ENCODE data around the gene GPR183. TPM values are rescaled to one million over a fixed set of nuclear protein-coding genes. Genes with fewer than 3 reads are reported as not detected.
"Not testable (repeated sequence)": the region's sequence is repeated elsewhere in the genome, so short reads cannot be mapped to it uniquely, and the experiment has no call there.

Gene GPR183
- polyA plus RNA-seq, 1 experiment: 0.31 TPM

GRCh38 chr13:99251921-99252320 lies 55.3 kb downstream of the GPR183 start:
- H3K27me3 ChIP-seq (ENCODE audit: control insufficient read depth, insufficient read depth, low read length): no peaks in the 10 kb centered on the region
- H3K36me3 ChIP-seq (ENCODE audit: control insufficient read depth, insufficient read depth, low read length): peaks cover 1% of the 10 kb centered on the region; the same call in 1 of the 2 replicates
- ChIA-PET POLR2A (no interaction called here), CTCF (interaction anchor here (0.7 to 2.0 kb wide), 3 partner anchors 14 to 185 kb away, joined by 4 read pairs; no protein-coding TSS in a partner anchor)
- H3K4me3 ChIP-seq (ENCODE audit: low read depth, low read length): no peak overlapping the region
- no peak for TF ChIP-seq CTCF (IDR thresholded peaks at IDR 0.05; ENCODE audit: insufficient read depth, low read depth, low read length)
- DNase-seq (ENCODE audit: low read depth): no peak

GRCh38 chr13:99250982-99251825 lies 56.0 kb downstream of the GPR183 start:
- CTCF ChIA-PET: interaction anchor here (0.7 to 2.0 kb wide), 3 partner anchors 15 to 185 kb away, joined by 4 read pairs; no protein-coding TSS in a partner anchor
- H3K4me3 ChIP-seq (ENCODE audit: low read depth, low read length): no peak overlapping the region
- DNase-seq (ENCODE audit: low read depth): no peak
- POLR2A ChIA-PET: no interaction called here
- no peaks in the 10 kb centered on the region for H3K27me3 ChIP-seq (ENCODE audit: control insufficient read depth, insufficient read depth, low read length)
- no peak for TF ChIP-seq CTCF (IDR thresholded peaks at IDR 0.05; ENCODE audit: insufficient read depth, low read depth, low read length)
- peaks cover 1% of the 10 kb centered on the region; the same call in 1 of the 2 replicates for H3K36me3 ChIP-seq (ENCODE audit: control insufficient read depth, insufficient read depth, low read length)

- POLR2A ChIA-PET: not testable (repeated sequence)
Observed at GRCh38 chr13:99249606-99250005, 57.6 kb downstream of the GPR183 start.

GRCh38 chr13:99249178-99249577 lies 58.0 kb downstream of the GPR183 start:
- POLR2A ChIA-PET; H3K27me3 ChIP-seq (ENCODE audit: control insufficient read depth, insufficient read depth, low read length); H3K36me3 ChIP-seq (ENCODE audit: control insufficient read depth, insufficient read depth, low read length); H3K4me3 ChIP-seq (ENCODE audit: low read depth, low read length); DNase-seq (ENCODE audit: low read depth): not testable (repeated sequence)
- CTCF ChIA-PET: interaction anchor here (0.7 kb wide), 2 partner anchors 45 to 46 kb away, joined by 3 read pairs; no protein-coding TSS in a partner anchor

More at GRCh38 chr13:99249606-99250005, 57.6 kb downstream of the GPR183 start:
- CTCF ChIA-PET: interaction anchor here (0.7 kb wide), 2 partner anchors 45 to 46 kb away, joined by 3 read pairs; no protein-coding TSS in a partner anchor
- not testable (repeated sequence) for H3K27me3 ChIP-seq (ENCODE audit: control insufficient read depth, insufficient read depth, low read length); H3K36me3 ChIP-seq (ENCODE audit: control insufficient read depth, insufficient read depth, low read length); H3K4me3 ChIP-seq (ENCODE audit: low read depth, low read length); DNase-seq (ENCODE audit: low read depth)

- H3K4me3 ChIP-seq (ENCODE audit: low read depth, low read length): no peak overlapping the region
- H3K36me3 ChIP-seq (ENCODE audit: control insufficient read depth, insufficient read depth, low read length): no peaks in the 10 kb centered on the region
- no peak for DNase-seq (ENCODE audit: low read depth)
- no peak for TF ChIP-seq CTCF (IDR thresholded peaks at IDR 0.05; ENCODE audit: insufficient read depth, low read depth, low read length)
- ChIA-PET CTCF (no interaction called here), POLR2A (no interaction called here)
- H3K27me3 ChIP-seq (ENCODE audit: control insufficient read depth, insufficient read depth, low read length): no peaks in the 10 kb centered on the region
Observed at GRCh38 chr13:99246100-99246499, 61.1 kb downstream of the GPR183 start.

Small RNA genes lying within 50 kb of the gene (small RNA-seq; reads per million reads assigned to genes)
- gene MIR623 (ENCODE audit: insufficient read length, low read depth, low replicate concordance): not detected

Other genes with a start within 250 kb of the GPR183 start
- 84.7 and 87.8 TPM in 2 replicates for gene UBAC2, start 106.5 kb downstream of the GPR183 start, polyA plus RNA-seq (2011; rRNA removed)
- not detected in 2 replicates for gene GPR18, start 49.0 kb downstream of the GPR183 start, polyA plus RNA-seq (2011; rRNA removed)
- gene TM9SF2, start 194.1 kb upstream of the GPR183 start, polyA plus RNA-seq (2011; rRNA removed): 62.0 and 119 TPM in 2 replicates